Fibroblast of villous mesenchyme (primary cell): ENCODE results near the gene ARPC2. TPM values are rescaled to one million over a fixed set of nuclear protein-coding genes. Genes with fewer than 3 reads are reported as not detected.

Source experiments
- DNase-seq: peaks from one replicate; pipeline ENCODE4 v3.0.0-alpha.2; 2010; ENCODE audit warnings: low read depth
- H3K4me3 ChIP-seq: 2 replicates; pipeline ENCODE4 v1.5.1; 2011; ENCODE audit warnings: low read depth, mild to moderate bottlenecking, low read length
- total RNA-seq: library from RNA; depleted of rRNA; stranded (reverse); fragments of >200 nt; gene quantifications from 2 replicates; pipeline ENCODE4 v1.2.3, GENCODE V29; 2012
- TF ChIP-seq, protein P1 (sequence below): IDR thresholded peaks from 2 replicates; pipeline ENCODE4 v1.5.1; 2012; ENCODE audit warnings: low read depth, mild to moderate bottlenecking, low read length; ENCODE audit not compliant: insufficient read depth

The ARPC2 gene
- total RNA-seq, 1 donor: 482 TPM

GRCh38 chr2:218180467-218181114 is 36.4 kb upstream of the ARPC2 start:
- DNase-seq: peak; percentile 87
- no peak overlapping the region for H3K4me3 ChIP-seq
- TF ChIP-seq, protein P1, sequence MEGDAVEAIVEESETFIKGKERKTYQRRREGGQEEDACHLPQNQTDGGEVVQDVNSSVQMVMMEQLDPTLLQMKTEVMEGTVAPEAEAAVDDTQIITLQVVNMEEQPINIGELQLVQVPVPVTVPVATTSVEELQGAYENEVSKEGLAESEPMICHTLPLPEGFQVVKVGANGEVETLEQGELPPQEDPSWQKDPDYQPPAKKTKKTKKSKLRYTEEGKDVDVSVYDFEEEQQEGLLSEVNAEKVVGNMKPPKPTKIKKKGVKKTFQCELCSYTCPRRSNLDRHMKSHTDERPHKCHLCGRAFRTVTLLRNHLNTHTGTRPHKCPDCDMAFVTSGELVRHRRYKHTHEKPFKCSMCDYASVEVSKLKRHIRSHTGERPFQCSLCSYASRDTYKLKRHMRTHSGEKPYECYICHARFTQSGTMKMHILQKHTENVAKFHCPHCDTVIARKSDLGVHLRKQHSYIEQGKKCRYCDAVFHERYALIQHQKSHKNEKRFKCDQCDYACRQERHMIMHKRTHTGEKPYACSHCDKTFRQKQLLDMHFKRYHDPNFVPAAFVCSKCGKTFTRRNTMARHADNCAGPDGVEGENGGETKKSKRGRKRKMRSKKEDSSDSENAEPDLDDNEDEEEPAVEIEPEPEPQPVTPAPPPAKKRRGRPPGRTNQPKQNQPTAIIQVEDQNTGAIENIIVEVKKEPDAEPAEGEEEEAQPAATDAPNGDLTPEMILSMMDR: no peak

GRCh38 chr2:218184331-218184730 is 32.7 kb upstream of the ARPC2 start:
- H3K4me3 ChIP-seq: no peak overlapping the region
- TF ChIP-seq, protein P1: no peak
- no peak for DNase-seq

DNA sequence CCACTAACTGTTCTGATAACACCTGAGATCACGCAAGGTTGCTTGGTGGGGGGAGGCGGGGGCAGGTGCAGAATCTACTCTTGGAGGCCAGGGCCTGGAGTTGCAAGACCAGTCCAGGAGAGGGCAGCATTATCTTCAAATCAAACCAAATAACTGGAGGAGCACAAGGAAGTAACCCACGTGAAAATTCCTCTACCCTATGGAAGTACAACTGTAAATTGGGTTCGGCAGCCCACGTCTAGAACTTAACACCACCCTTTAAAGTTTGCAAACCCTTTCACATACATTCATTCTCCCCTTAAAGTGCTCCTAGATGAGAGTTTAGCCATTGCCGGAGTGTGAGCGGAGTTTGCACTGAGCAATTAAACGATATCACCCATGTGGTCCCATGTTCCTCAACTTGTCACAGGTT is 30.6 kb upstream of the ARPC2 start:
- TF ChIP-seq, protein P1: peak; percentile 83
- H3K4me3 ChIP-seq: no peak overlapping the region

GRCh38 chr2:218186876-218187275 is 30.1 kb upstream of the ARPC2 start:
- no peak for DNase-seq
- H3K4me3 ChIP-seq: no peak overlapping the region
- TF ChIP-seq, protein P1: no peak

More for the DNA sequence above, 30.6 kb upstream of the ARPC2 start:
- DNase-seq: peak; percentile 78

- H3K4me3 ChIP-seq: no peak overlapping the region
- TF ChIP-seq, protein P1: no peak
- no peak for DNase-seq
Measured at GRCh38 chr2:218187296-218188015, 29.5 kb upstream of the ARPC2 start.

DNA sequence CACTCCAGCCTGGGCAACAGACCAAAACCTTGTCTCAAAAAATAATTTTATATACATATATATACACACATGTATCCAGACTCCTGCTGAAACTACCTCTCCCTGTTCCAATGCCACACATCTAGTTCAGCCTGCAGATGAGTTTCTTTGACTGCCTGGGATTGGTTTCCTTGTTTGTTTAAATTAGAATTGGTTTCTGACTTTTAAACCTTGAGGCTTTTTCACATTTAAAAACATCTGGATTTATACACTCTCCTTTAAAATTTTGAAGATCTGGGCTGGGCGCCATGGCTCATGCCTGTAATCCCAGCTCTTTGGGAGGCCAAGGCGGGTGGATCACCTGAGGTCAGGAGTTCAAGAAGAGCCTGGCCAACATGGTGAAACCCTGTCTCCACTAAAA is 28.5 kb upstream of the ARPC2 start:
- TF ChIP-seq, protein P1: no peak
- DNase-seq: no peak
- no peak overlapping the region for H3K4me3 ChIP-seq

- TF ChIP-seq, protein P1: no peak
- H3K4me3 ChIP-seq: no peak overlapping the region
- DNase-seq: no peak
Measured at GRCh38 chr2:218192902-218193430, 24.0 kb upstream of the ARPC2 start.
